RPMI8226 (cell line): Measurements from ENCODE around the gene AP1B1.
"Not testable (repeated sequence)": the region's sequence is repeated elsewhere in the genome, so short reads cannot be mapped to it uniquely, and the experiment has no call there.

Source experiments
- DNase-seq: peaks from one replicate; pipeline ENCODE4 v3.0.0-alpha.2; 2015

The AP1B1 gene

DNA sequence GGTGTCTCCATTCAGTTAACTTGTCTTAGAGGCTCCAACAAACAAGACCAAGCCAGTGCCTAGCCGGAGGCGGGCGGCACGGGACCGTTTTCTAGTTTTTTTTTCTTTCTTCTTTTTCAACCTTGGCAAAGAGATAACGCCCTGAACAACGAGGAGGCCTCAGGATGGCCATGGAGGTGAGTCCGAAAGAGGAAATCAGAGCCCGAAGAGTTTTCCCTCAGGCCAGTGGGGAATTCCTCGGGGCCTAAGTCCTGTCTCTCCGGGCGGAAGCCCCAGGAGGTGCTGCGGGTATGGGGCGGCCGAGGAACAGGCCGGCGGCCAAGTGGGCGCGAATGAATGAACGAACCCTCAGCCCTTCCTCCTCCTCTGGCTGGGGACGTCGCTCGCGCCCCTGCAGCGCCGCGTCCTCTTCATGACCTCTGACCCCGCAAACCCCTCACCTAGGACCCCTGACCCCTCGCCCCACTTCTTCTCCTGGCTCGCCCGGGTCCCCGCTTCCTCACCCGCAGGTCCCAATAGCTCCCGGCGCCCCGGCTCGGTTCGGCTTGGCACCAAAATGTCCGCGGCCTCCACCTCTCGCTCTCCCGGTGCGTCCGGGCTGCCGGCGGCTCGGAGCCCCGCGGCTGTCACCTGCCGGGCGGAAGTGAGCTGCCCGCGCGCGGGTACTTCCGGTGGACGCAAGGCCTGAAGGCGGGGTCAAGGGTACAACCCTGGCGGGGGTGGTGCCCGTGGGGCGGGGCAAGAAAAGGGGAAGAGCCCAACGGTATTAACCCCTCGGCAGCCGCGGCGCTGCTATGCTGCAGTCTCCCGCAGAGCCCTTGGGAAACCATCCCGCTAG is at the start of gene AP1B1:
Gene AP1B1 (minus strand): TSS at position 650 of the 838 bp plus-strand sequence. CDS start 21,327 bp downstream, outside the sequence.
- peak; percentile 98 for DNase-seq

GRCh38 chr22:29435236-29436136 is 47.1 kb upstream of the AP1B1 start:
- no peak for DNase-seq

- DNase-seq = no peak
These were observed 45.9 kb upstream of the AP1B1 start for GRCh38 chr22:29434288-29434687.

DNA sequence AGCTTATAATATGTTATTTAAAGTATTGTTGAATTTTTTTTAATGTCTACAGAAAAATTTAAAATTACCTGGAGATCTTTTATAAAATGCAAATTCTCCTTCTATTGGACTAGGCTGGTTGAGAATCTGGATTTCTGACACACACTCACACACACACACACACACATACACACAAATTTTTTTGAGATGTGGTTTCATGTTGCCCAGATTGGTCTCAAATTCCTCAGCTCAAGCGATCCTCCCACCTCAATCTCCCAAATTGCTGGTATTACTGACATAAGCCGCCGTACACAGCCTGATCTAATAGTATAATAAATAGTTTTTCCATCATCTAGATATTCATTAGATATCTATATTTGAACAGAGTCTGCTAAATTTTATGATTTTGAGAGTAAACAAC is 45.5 kb upstream of the AP1B1 start:
- DNase-seq = no peak

DNA sequence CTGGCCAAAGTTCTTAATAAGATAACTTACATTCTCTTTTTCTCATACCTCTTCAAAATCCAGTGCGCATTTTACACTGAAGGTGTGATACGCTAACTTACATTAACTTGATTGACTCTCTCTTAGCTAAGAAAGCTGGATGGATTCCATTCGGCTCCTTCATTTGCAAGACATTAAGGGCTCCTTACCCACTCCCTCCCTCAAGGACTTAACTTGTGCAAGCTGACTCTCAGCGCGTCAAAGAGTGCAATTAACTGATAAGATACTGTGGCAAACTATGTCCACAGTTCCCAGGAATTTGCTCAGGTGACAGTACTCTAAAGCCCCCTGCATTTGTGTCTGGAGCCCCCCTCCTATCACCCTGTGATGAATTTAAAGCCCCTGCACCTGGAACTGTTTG is 43.6 kb upstream of the AP1B1 start:
- no peak for DNase-seq

DNA sequence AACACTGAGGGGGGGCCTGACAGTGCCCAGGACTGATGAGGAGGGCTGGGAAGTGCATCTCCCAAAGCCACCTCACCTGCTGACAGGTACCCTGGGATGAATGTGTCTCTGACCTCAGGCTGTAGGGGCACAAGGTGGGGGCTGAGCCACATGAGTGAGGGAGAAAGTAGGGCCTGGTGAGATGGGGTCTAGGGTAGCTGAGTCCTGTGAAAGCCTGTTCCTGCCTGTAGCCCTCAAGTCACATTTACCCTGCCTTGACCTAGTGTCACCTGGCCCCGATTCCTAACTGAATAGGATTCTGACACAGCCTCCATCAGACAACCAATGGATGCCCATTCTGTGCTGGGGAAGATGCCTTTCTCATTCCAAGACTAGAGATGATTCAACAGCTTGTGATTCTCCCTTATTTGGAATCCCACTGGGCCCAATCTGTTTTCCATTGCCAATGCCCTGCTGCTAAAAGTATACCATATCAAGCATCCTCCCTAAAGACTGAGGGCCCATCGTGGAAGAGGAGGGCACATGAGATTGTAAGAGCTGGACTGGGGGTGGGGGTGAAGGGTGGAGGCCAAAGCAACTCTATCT is 38.9 kb upstream of the AP1B1 start:
- DNase-seq = no peak

DNA sequence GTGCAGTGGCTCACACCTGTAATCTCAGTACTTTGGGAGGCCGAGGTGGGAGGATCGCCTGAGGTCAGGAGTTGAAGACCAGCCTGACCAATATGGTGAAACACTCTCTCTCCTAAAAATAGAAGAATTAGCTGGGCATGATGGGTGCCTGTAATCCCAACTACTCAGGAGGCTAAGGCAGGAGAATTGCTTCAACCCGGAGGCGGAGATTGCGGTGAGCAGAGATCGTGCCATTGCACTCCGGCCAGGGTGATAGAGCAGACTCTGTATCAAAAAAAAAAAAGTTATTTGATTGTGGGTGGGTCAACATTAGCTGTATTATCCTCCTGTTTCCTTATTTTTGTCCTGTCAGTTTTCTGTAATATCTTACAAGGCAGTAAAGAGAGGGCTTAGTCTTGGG is 38.1 kb upstream of the AP1B1 start:
- no peak for DNase-seq

DNA sequence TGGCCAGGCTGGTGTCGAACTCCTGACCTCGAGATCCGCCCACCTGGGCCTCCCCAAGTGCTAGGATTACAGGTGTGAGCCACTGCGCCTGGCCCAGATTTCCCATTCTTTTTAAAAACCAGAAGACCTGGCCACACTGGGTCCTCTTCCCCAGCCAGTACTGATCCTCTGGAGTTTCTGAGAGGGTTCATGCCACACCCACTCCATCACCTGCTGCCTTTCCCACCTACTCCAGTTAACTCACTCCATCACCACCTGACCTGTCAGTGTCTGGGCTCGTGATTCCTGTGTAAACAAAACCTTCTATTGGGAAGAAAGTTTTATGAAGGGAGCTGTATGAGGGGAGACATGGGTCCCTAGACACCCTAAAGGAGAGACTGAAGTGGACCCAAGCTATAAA is 30.3 kb upstream of the AP1B1 start:
- not testable (repeated sequence) for DNase-seq

- peak; percentile 81 for DNase-seq
These were observed 26.7 kb upstream of the AP1B1 start for GRCh38 chr22:29414951-29415591.

GRCh38 chr22:29412772-29413171 is 24.4 kb upstream of the AP1B1 start:
- not testable (repeated sequence) for DNase-seq

DNA sequence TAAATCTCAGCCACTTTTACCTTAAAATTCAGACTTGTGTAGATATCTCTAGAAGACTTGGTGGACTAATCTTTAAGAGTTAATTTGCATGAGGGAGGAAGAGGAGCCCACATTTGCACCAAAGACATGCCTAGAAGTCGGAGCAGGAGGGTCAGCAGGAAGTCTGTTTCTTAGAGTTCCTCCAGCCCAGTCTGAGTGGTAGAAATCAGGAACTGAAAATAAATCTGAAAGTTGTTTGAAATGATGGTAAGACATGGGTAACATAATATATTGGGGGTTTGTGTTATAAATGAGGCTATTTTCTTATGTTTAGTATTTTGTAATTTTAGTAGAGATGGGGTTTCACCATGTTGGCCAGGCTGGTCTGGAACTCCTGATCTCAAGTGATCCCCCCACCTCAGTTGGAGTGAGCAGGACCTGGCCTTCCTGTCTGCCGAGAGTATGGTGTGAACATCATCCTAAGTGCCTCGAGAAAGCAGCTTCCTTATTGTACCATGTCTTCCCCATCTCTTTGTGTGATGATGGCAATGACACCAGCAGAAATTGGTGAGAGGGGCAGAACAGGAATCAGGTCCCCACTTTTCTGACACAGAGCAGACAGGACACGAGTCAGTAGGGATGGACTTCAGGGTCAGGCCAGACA is 23.3 kb upstream of the AP1B1 start:
- peak; percentile 58 for DNase-seq

DNA sequence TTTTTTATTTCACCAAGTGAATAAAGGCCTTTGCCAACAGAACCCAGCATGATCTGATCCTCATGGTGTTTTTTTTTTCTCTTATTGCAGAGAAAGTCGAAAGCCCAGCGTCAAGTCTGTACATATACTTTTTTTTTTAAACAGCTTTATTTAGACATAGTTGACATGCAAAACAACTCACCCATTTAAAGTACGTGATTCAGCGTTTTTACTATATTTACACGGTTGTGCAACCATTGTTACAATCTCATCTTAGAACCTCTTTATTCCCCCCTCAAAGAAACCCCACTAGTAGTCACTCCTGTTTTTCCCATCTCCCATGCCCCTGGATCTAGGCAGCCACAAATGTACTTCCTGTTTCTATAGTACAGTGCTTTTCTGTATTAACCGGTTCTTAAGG is 20.6 kb upstream of the AP1B1 start:
- no peak for DNase-seq

- not testable (repeated sequence) for DNase-seq
These were observed 13.2 kb upstream of the AP1B1 start for GRCh38 chr22:29401538-29401937.

DNA sequence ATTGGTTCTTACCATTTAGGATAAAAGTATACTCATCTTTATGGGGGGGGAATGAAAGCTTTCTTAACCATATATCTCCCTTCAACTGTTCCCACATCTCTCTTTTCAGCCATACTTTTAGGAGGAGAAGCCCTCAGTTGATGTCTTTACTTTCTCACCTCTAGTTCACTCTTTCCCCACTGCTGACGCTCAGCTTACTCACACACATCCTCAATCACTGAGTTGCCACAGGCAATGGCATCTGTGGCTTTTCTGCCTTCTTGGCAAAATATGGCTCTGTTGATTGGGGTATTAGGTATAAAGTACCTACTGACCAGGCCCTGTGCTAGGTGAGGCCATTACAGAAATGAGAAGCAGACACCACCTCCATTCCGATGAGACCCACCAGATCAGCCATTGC is 12.2 kb upstream of the AP1B1 start:
- no peak for DNase-seq

DNA sequence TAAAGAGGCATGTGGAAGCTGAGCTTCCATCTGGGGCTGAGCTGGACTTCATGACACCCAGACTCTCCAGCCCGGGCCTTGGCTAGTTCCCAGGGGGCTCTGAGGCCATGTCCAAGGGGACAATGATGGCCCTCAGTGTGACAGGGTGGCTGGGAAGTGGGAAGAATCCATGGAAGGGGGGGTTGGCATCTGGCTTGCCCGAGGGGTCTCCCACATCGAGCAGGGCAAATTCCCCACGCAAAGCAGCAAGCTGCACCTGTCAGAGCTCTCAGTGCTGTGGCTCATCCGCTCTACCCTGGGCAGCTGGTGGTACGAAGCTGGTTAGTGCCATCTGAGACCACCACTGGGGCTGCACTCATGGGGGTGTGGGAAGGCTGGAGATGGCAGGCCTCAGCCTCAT is 9.4 kb upstream of the AP1B1 start:
- DNase-seq = no peak

DNA sequence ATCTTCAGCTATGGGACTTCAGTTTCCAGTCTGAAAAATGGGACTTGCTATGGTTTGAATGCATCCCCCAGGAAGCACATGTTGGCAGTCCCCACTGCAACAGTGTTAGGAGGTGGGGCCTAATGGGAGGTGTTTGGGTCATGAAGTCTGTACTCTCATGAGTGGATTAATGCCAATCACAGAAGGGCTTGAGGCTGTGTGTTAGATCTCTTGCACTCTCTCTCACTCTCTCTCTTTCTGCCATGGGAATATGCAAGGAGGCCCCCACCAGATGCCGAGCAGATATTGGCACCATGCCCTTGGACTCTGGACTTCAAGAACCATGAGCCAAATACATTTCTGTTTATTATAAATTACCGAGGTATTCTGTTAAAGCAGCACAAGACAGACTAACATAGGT is 7.8 kb upstream of the AP1B1 start:
- DNase-seq = no peak

GRCh38 chr22:29394931-29395581 is 6.7 kb upstream of the AP1B1 start:
- DNase-seq = peak; percentile 79

DNA sequence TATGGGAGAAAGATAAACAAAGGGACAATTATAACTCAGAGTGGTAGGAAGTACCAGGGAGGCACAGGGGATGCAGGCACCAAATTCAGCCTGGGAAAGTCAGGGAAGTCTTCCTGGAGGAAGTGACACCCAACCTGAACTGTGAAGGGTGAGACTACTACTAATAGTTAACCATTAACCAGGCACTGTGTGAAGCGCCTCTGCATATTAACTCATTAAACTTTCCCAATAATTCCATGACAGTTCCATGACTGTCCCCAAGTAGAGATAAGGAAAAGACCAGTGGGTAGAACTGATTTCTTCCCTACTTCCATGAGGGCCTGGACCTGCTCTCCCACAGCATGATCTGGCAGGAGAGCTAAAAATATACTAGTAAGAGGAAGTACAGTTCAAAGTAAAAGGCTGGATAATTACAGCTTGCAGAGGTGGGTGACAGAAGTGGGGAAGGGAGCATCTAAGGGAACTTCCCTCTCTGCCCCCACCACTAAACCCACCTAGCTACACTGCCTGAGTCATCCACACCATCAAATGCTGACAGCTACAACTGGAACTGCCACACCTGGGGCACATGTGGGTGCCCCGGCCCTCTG is 4.7 kb upstream of the AP1B1 start:
- no peak for DNase-seq

GRCh38 chr22:29391546-29391945 is 3.2 kb upstream of the AP1B1 start:
- no peak for DNase-seq

DNA sequence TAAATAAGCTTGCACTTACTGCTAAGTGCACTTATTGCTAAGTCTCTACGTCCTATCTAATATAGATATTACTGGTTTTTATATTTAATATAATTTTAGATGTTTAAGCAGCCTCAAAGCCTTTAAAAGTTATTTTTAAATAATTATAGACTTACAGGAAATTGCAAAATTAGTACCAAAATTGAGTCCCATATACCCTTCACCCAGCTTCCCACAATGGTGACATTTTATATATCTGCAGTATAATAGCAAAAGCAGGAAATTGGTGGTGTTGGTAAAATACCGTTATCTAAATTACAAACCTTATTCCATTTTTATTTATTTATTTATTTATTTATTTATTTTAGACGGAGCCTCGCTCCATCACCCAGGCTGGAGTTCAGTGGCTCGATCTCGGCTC is 1.9 kb upstream of the AP1B1 start:
- DNase-seq = no peak

DNA sequence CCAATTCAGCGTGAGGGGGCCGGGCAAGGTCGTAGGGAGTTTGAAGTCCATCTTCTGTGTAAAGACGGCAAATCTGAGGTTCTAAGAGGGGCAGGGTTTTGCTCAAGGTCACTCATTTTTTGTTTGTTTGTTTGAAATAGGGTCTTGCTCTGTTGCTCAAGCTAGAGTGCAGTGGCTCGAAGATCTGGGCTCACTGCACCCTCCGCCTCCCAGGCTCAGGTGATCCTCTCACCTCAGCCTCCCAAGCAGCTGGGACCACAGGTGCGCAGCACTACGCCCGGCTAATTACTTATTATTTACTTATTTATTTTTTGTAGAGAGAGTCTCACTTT is 355 bp upstream of the AP1B1 start:
- DNase-seq = no peak

- no peak for DNase-seq
These were observed 1.7 kb downstream of the AP1B1 start for GRCh38 chr22:29386708-29387107.
